ENCODE measurements around the gene LACTBL1.

The LACTBL1 gene

DNA sequence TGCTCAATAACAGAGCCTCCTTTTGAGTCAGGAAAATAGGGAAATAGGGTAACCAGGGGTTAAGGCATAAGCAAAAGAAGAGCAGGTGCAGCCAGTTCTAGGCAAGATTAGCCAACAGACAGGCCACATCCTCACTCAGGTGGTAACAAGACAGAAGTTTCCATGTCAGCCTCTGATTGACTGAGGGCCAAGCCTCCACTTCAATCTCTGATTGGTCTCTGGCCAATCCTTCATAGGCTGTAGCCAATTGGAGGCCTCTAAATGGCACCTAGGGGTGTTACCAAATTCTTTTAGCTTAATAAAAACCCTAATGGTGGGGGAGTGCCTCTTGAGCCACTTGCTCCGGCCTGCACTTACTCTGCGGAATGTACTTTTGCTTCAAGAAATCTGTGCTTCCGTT is 37.2 kb downstream of the LACTBL1 start:
- Histone ChIP-seq H3K36me3 (ENCODE audit: control insufficient read depth in 1 of 2, insufficient read depth in 2 of 2, low read length in 2 of 2) (no peaks in the 10 kb centered on the region), H3K9me3 (ENCODE audit: control insufficient read depth in 1 of 2, low read length in 2 of 2) (peaks cover 0 to 3% of the 10 kb centered on the region in 2 donors)

DNA sequence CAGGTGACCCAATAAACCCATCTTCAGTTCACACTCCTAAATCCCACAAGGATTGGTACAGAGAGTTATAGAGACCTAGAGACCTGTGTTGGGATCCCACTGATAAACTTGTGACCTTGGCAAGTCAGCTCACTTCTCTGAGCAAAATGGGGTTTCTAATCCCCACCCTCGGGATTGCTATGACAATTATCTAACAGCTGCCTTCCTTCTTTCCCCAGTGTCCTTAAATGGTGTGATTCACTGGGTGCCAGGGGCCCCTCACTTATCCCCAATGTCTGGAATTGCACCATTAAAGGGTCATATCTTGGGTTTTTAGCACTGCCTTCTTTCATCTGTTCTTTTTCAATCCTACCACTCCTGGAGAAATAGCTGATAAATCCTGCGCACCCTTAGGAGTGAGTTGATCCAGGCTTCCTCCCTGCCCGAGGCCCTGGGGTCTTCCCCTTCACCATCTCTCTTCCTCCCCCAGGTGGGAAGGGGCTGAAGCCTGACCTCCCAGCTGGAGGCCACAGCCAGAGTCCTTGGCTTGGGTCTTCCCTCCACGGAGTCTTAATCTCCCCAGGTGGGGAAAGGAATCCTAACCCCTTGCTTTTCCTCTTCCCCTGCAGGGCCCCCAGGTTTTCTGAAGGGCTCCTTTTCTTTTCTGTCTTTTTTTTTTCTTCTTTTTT is 39.7 kb downstream of the LACTBL1 start:
- no peaks in the 10 kb centered on the region for H3K9me3 ChIP-seq (ENCODE audit: control insufficient read depth in 1 of 2, low read length in 2 of 2)
- no peaks in the 10 kb centered on the region for H3K4me1 ChIP-seq (ENCODE audit: control insufficient read depth in 1 of 2, insufficient read depth in 2 of 2, low read length in 2 of 2)
- H3K27ac ChIP-seq (ENCODE audit: low read length): no peak overlapping the region
- H3K27me3 ChIP-seq (ENCODE audit: low read depth, low read length): no peaks in the 10 kb centered on the region
- no peaks in the 10 kb centered on the region for H3K36me3 ChIP-seq (ENCODE audit: control insufficient read depth in 1 of 2, insufficient read depth in 2 of 2, low read length in 2 of 2)
- H3K4me3 ChIP-seq (ENCODE audit: low read depth in 1 of 2, low read length in 2 of 2): no peak overlapping the region

More for the DNA sequence above, 37.2 kb downstream of the LACTBL1 start:
- no peak overlapping the region for H3K4me3 ChIP-seq (ENCODE audit: low read depth in 1 of 2, low read length in 2 of 2)
- H3K4me1 ChIP-seq (ENCODE audit: control insufficient read depth in 1 of 2, insufficient read depth in 2 of 2, low read length in 2 of 2): no peaks in the 10 kb centered on the region
- H3K27me3 ChIP-seq (ENCODE audit: low read depth, low read length): no peaks in the 10 kb centered on the region
- no peak overlapping the region for H3K27ac ChIP-seq (ENCODE audit: low read length)

DNA sequence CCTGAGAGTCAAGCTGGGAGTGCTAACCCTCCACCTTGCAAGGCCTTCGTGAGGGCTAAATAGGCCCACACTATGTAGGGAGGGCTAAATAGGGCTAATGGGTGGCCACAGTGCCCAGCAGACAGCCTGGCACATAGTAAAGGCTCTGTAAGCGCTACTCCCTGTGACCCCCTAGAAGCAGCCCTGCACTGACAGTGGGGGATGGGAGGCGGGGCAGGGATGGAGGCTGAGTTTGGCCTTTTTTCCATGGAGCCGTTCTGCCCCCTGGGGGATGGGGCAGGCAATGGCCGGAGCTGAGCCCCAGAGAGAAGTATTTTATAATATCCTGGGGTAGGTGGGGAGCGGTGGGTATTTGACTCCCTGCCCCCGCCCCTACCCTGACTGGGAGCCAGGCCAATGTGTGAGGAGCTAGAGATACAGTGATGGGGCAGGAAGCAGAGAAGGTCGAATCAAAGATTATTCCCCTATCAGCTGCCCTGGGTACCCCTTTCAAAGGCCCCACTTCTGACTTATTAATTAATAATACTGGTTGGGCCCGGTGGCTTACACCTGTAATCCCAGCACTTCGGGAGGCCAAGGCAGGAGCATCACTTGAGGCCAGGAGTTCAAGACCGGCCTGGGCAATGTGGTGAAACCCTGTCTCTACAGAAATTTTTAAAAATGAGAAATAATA is 42.3 kb downstream of the LACTBL1 start:
- Histone ChIP-seq H3K27me3 (ENCODE audit: low read depth, low read length) (no peaks in the 10 kb centered on the region), H3K4me1 (ENCODE audit: control insufficient read depth in 1 of 2, insufficient read depth in 2 of 2, low read length in 2 of 2) (no peaks in the 10 kb centered on the region), H3K27ac (ENCODE audit: low read length) (no peak overlapping the region), H3K36me3 (ENCODE audit: control insufficient read depth in 1 of 2, insufficient read depth in 2 of 2, low read length in 2 of 2) (no peaks in the 10 kb centered on the region), H3K9me3 (ENCODE audit: control insufficient read depth in 1 of 2, low read length in 2 of 2) (no peaks in the 10 kb centered on the region), H3K4me3 (ENCODE audit: low read depth in 1 of 2, low read length in 2 of 2) (no peak overlapping the region)

DNA sequence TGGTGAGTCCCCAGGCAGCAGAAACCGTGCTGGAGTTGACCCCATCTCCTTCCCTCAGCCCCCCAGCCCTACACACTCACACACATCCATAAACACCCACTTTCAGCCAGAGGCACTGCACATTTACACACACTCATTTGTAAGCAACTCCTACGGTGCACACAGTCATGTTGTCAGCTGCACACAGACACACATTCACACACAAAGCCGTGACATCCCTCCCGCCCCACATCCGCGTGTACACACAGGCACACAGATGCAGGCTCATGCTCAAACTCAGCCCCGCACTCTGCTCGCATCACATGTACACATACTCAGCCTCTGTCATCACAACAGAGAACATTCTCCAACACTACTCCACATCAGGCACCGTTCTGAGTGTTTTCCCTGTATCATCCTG is 47.6 kb downstream of the LACTBL1 start:
- Histone ChIP-seq H3K4me1 (ENCODE audit: control insufficient read depth in 1 of 2, insufficient read depth in 2 of 2, low read length in 2 of 2) (no peaks in the 10 kb centered on the region), H3K4me3 (ENCODE audit: low read depth in 1 of 2, low read length in 2 of 2) (no peak overlapping the region), H3K27me3 (ENCODE audit: low read depth, low read length) (no peaks in the 10 kb centered on the region), H3K9me3 (ENCODE audit: control insufficient read depth in 1 of 2, low read length in 2 of 2) (no peaks in the 10 kb centered on the region), H3K36me3 (ENCODE audit: control insufficient read depth in 1 of 2, insufficient read depth in 2 of 2, low read length in 2 of 2) (no peaks in the 10 kb centered on the region), H3K27ac (ENCODE audit: low read length) (no peak overlapping the region)

DNA sequence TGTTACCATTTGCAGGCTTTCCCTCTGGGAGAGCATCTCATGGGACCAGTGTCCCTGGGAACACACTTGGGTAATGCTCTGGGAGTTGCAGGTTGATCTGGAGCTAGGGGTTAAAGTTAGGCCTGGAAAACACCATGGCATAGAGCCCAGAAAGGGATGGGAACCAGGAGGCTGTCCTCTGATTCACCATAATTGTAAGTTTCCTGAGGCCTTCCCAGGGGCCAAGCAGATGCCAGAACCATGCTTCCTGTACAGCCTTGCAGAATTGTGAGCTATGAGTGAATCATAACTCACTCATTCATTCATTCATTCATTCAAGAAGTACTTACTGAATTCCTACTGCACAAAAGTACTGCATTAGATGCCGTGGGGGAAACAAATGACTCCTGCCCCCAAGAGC is 50.0 kb downstream of the LACTBL1 start:
- H3K27me3 ChIP-seq (ENCODE audit: low read depth, low read length): no peaks in the 10 kb centered on the region
- H3K27ac ChIP-seq (ENCODE audit: low read length): no peak overlapping the region

DNA sequence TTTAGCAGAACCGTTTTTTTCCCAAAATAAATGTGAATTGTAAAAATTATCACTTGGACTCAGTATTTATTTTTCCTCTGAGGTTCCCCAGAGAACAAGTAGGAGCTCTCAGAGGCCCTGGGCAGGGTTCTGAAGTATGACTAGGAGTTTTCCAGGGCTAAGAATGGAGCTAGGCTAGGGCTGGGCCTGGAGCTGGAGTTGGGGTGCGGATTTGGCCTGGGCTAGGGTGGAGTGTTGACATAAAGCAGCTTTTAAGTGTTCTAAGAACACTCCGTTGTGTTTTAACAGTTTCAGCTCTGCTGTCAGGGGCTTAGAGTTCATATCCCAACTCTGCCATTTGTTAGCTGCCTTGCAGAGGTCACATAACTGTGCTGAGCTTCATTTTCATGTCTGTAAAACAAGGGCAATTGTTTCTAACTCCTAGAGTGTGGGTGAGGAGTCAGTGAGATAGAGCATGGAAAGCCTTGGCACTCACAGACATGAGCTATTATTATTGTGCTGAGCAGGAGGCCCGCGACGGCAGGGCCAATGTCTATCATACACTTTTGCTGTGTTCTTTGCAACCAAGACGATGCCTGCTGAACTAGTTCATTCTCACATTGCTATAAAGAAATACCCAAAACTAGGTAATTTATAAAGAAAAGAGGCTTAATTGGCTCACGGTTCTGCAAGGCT is 51.1 kb downstream of the LACTBL1 start:
- H3K36me3 ChIP-seq (ENCODE audit: control insufficient read depth in 1 of 2, insufficient read depth in 2 of 2, low read length in 2 of 2): no peaks in the 10 kb centered on the region
- no peaks in the 10 kb centered on the region for H3K27me3 ChIP-seq (ENCODE audit: low read depth, low read length)
- H3K4me3 ChIP-seq (ENCODE audit: low read depth in 1 of 2, low read length in 2 of 2): no peak overlapping the region
- H3K9me3 ChIP-seq (ENCODE audit: control insufficient read depth in 1 of 2, low read length in 2 of 2): no peaks in the 10 kb centered on the region
- no peak overlapping the region for H3K27ac ChIP-seq (ENCODE audit: low read length)
- no peaks in the 10 kb centered on the region for H3K4me1 ChIP-seq (ENCODE audit: control insufficient read depth in 1 of 2, insufficient read depth in 2 of 2, low read length in 2 of 2)

More for the DNA sequence above, 50.0 kb downstream of the LACTBL1 start:
- Histone ChIP-seq H3K9me3 (ENCODE audit: control insufficient read depth in 1 of 2, low read length in 2 of 2) (no peaks in the 10 kb centered on the region), H3K4me1 (ENCODE audit: control insufficient read depth in 1 of 2, insufficient read depth in 2 of 2, low read length in 2 of 2) (no peaks in the 10 kb centered on the region), H3K36me3 (ENCODE audit: control insufficient read depth in 1 of 2, insufficient read depth in 2 of 2, low read length in 2 of 2) (no peaks in the 10 kb centered on the region), H3K4me3 (ENCODE audit: low read depth in 1 of 2, low read length in 2 of 2) (no peak overlapping the region)

DNA sequence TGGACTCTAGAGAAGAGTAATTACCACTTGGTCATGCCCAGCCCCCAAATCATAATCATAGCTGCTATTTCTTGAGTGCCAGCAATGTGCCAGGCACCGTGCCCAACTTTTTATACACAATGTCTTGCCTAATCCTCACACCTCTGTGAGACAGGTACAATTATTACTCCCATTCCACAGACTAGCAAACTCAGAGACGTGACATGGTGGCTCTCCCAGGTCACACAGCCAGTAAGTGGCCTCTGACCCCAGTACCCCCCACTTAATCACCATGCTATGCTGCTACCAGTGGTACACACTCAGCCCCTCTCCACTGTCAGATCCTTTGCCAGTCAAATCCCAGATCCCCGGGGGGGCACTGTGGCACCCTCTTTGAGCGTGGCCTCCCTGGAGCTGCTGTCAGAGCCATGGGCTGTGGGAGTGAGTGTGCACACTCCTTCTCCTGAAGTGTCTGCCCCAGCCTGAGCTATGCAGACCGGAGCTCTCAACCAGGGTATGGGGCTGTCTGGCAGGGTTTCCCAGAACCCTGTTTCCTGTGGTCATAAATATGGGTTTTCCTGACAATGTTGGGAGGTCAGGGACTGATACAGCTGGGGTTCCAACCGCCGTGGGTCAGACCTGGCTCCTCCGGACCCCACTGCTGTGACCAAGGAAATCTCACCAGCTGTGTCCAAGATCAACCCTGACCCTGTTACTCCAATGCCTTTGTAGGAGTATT is 51.8 kb downstream of the LACTBL1 start:
- no peak overlapping the region for H3K4me3 ChIP-seq (ENCODE audit: low read depth in 1 of 2, low read length in 2 of 2)
- no peaks in the 10 kb centered on the region for H3K27me3 ChIP-seq (ENCODE audit: low read depth, low read length)
- no peak overlapping the region for H3K27ac ChIP-seq (ENCODE audit: low read length)
- no peaks in the 10 kb centered on the region for H3K4me1 ChIP-seq (ENCODE audit: control insufficient read depth in 1 of 2, insufficient read depth in 2 of 2, low read length in 2 of 2)
- no peaks in the 10 kb centered on the region for H3K9me3 ChIP-seq (ENCODE audit: control insufficient read depth in 1 of 2, low read length in 2 of 2)
- H3K36me3 ChIP-seq (ENCODE audit: control insufficient read depth in 1 of 2, insufficient read depth in 2 of 2, low read length in 2 of 2): no peaks in the 10 kb centered on the region

DNA sequence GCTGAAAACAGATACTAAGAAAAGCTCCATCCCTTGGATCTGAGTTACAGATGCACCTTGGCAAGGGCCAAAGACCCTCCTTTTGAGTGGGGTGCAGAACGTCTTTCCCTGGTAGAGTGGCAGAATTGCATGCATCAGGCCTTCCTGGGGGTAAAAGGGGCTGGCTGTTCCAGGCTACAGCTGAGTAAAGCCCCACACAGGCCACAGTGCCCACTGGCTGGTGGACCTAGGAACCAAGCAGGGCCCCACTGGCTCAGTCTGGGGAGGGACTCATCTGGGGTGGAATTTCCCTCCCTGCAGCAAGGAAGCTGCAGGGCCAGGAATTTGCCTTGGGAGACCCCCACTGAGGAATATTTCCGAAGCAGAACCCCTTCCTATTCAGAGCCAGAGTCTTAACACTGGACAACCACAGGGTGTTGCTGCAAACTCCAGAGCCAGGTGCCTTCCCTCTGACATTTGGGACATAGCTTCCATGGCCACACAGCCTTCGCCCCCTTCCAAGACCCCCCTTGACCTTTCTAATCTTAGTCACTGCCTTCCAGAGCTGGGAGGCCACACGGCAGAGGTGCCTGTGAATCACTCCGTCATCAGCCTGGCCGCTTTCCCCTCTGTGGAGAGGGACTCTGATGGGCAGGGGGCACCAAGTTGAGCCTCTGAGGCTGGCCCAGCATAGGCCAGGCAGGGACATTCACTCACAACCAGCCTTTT is 52.5 kb downstream of the LACTBL1 start:
- no peaks in the 10 kb centered on the region for H3K36me3 ChIP-seq (ENCODE audit: control insufficient read depth in 1 of 2, insufficient read depth in 2 of 2, low read length in 2 of 2)
- no peaks in the 10 kb centered on the region for H3K27me3 ChIP-seq (ENCODE audit: low read depth, low read length)
- no peaks in the 10 kb centered on the region for H3K4me1 ChIP-seq (ENCODE audit: control insufficient read depth in 1 of 2, insufficient read depth in 2 of 2, low read length in 2 of 2)
- no peak overlapping the region for H3K27ac ChIP-seq (ENCODE audit: low read length)
- H3K9me3 ChIP-seq (ENCODE audit: control insufficient read depth in 1 of 2, low read length in 2 of 2): no peaks in the 10 kb centered on the region
- no peak overlapping the region for H3K4me3 ChIP-seq (ENCODE audit: low read depth in 1 of 2, low read length in 2 of 2)

DNA sequence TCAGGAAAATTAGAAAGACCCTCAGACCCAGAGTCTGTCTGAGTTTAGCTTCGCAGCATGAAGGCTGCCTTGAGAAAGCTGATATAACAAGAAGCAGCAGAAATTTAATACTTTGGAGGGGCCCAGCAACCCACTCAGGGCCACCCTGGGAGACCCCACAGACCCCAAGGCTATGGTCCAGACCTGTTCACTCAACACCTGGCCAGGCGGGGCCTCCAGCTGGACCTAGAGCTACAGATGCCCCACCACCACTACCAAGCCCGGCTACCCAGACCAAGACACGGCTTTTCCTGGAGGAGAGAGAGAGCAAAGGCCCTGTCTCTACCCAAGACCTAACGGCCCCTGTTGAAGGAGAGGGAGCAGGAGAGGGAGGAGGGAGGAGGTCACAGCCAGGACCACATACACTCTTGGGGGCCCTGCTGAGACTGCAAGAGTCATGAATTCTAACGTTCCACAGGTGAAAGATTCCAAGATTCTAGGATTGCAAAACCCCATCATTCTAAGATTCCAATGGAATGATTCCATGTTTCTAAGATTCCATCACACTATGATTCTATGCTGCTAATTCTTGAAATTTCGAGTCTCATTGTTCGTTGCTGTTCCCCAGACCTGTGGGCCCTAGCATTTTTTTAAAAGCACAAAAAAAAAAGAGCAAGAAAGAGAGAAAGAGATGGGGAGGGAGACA is 53.2 kb downstream of the LACTBL1 start:
- no peaks in the 10 kb centered on the region for H3K36me3 ChIP-seq (ENCODE audit: control insufficient read depth in 1 of 2, insufficient read depth in 2 of 2, low read length in 2 of 2)
- H3K27ac ChIP-seq (ENCODE audit: low read length): no peak overlapping the region
- H3K27me3 ChIP-seq (ENCODE audit: low read depth, low read length): no peaks in the 10 kb centered on the region
- H3K9me3 ChIP-seq (ENCODE audit: control insufficient read depth in 1 of 2, low read length in 2 of 2): no peaks in the 10 kb centered on the region
- H3K4me3 ChIP-seq (ENCODE audit: low read depth in 1 of 2, low read length in 2 of 2): no peak overlapping the region
- no peaks in the 10 kb centered on the region for H3K4me1 ChIP-seq (ENCODE audit: control insufficient read depth in 1 of 2, insufficient read depth in 2 of 2, low read length in 2 of 2)

DNA sequence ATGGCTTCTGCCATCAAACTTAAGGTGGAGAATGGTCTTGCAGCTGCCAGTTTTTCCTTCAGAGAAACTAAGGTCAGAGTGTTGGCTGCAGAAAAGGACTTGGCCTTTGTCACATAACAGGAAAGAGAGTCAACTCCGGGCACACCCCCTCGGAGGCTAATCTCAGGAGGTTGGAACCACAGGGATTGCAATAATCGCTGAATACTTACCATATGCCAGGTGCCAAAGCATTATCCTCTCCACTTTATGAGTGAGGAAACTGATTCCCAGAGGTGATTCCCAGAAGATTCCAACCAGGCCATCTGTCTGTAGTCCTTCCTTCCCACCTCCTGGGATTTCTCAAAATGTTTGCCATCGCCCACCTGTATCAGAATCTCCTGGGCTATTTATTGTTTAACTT is 54.0 kb downstream of the LACTBL1 start:
- H3K36me3 ChIP-seq (ENCODE audit: control insufficient read depth in 1 of 2, insufficient read depth in 2 of 2, low read length in 2 of 2): no peaks in the 10 kb centered on the region
- peaks cover 0 to 5% of the 10 kb centered on the region in 2 donors for H3K4me1 ChIP-seq (ENCODE audit: control insufficient read depth in 1 of 2, insufficient read depth in 2 of 2, low read length in 2 of 2)
- no peak overlapping the region for H3K27ac ChIP-seq (ENCODE audit: low read length)
- H3K27me3 ChIP-seq (ENCODE audit: low read depth, low read length): no peaks in the 10 kb centered on the region
- H3K9me3 ChIP-seq (ENCODE audit: control insufficient read depth in 1 of 2, low read length in 2 of 2): no peaks in the 10 kb centered on the region
- no peak overlapping the region for H3K4me3 ChIP-seq (ENCODE audit: low read depth in 1 of 2, low read length in 2 of 2)

Measured in muscle layer of duodenum (tissue), 2 donors.